ENCODE data around the gene KDM2B. TPM values are rescaled to one million over a fixed set of nuclear protein-coding genes. Genes with fewer than 3 reads are reported as not detected.

KDM2B gene
- total and polyA plus RNA-seq, 2 donors (not counting 1 experiment from before 2014, with no cell fraction given), result 108 to 126 TPM

DNA sequence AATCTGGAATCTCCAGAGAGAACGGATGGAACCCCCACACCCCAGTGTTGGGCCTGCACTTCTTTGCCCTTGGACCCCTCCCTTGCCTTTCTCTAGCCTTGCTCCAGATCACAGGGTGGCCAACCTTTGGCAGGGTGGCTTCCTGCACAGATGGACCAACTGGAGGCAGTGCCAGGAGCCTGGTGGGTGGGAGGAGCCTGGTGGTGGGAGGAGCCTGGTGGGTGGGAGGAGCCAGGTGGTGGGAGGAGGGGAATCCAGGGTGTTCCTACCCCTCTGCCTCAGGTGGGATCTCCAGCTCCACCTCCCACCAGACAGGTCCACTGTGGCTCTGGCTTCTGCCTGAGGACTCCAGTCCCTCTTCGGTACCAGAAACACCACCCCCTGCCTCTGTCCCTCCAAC, 30.5 kb upstream of the KDM2B start:
- Mint-ChIP-seq H3K4me1 (peaks cover 7% of the 10 kb centered on the region), H3K9me3 (ENCODE audit: insufficient read depth) (no peaks in the 10 kb centered on the region), H3K27ac (no peak overlapping the region), H3K27me3 (no peaks in the 10 kb centered on the region), H3K4me3 (no peak overlapping the region)
- no peaks in the 10 kb centered on the region for H4K20me1 ChIP-seq (ENCODE audit: control insufficient read depth, insufficient read depth, low read length, poor library complexity, severe bottlenecking)
- no peaks in the 10 kb centered on the region for H3K36me3 ChIP-seq (replicated peaks in 1 of 2; ENCODE audit: control extremely low read depth in 1 of 2, control insufficient read depth in 1 of 2, extremely low read depth in 1 of 2, insufficient read depth in 2 of 2, low read length in 1 of 2)
- no peak overlapping the region for H3K4me3 ChIP-seq (ENCODE audit: control extremely low read depth in 1 of 5, extremely low read depth in 1 of 5, insufficient read depth in 1 of 5, low read depth in 2 of 5, low read length in 4 of 5)
- H3K4me1 ChIP-seq (ENCODE audit: control insufficient read depth in 2 of 2, insufficient read depth in 2 of 2, low read length in 2 of 2), result peaks cover 0 to 5% of the 10 kb centered on the region in 2 donors
- H3K9me3 ChIP-seq (ENCODE audit: control extremely low read depth in 1 of 3, control insufficient read depth in 2 of 3, insufficient read depth in 1 of 3, low read length in 2 of 3), result peaks cover 0 to 9% (median 0%) of the 10 kb centered on the region in 3 donors
- H2AFZ ChIP-seq (ENCODE audit: insufficient read depth, low read depth, low read length, poor library complexity, severe bottlenecking), result no peak overlapping the region
- no peak overlapping the region for H3K9ac ChIP-seq (ENCODE audit: low read length)
- no peak overlapping the region for H3K4me2 ChIP-seq (replicated peaks; ENCODE audit: low read depth, low read length, poor library complexity, severe bottlenecking)
- 100% methylated on average over 2 of the region's 2 CpGs for WGBS (ENCODE audit: insufficient coverage)
- CTCF ChIA-PET, result no interaction called here
- no peak for DNase-seq
- POLR2A ChIA-PET, result interaction anchor here (0.5 kb wide), 1 partner anchor 1143 kb away, joined by 6 read pairs; no protein-coding TSS in a partner anchor
- H3K27me3 ChIP-seq (replicated peaks in 1 of 4; ENCODE audit: control extremely low read depth in 1 of 4, control insufficient read depth in 3 of 4, insufficient read depth in 4 of 4, low read length in 3 of 4), result no peaks in the 10 kb centered on the region
- H3K79me2 ChIP-seq (ENCODE audit: control insufficient read depth, insufficient read depth, low read length), result no peaks in the 10 kb centered on the region
- ATAC-seq (ENCODE audit: low read depth), result no peak
- no peak for TF ChIP-seq EZH2 (IDR thresholded peaks at IDR 0.05; ENCODE audit: borderline replicate concordance, insufficient read depth, low read depth, low read length, poor library complexity, severe bottlenecking)
- TF ChIP-seq, protein P1, sequence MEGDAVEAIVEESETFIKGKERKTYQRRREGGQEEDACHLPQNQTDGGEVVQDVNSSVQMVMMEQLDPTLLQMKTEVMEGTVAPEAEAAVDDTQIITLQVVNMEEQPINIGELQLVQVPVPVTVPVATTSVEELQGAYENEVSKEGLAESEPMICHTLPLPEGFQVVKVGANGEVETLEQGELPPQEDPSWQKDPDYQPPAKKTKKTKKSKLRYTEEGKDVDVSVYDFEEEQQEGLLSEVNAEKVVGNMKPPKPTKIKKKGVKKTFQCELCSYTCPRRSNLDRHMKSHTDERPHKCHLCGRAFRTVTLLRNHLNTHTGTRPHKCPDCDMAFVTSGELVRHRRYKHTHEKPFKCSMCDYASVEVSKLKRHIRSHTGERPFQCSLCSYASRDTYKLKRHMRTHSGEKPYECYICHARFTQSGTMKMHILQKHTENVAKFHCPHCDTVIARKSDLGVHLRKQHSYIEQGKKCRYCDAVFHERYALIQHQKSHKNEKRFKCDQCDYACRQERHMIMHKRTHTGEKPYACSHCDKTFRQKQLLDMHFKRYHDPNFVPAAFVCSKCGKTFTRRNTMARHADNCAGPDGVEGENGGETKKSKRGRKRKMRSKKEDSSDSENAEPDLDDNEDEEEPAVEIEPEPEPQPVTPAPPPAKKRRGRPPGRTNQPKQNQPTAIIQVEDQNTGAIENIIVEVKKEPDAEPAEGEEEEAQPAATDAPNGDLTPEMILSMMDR (IDR thresholded peaks at IDR 0.05), result no peak
- intact Hi-C loops (cut with micrococcal nuclease), result no loop called here
- H3K27ac ChIP-seq (ENCODE audit: low read length in 2 of 2), result no peak overlapping the region

DNA sequence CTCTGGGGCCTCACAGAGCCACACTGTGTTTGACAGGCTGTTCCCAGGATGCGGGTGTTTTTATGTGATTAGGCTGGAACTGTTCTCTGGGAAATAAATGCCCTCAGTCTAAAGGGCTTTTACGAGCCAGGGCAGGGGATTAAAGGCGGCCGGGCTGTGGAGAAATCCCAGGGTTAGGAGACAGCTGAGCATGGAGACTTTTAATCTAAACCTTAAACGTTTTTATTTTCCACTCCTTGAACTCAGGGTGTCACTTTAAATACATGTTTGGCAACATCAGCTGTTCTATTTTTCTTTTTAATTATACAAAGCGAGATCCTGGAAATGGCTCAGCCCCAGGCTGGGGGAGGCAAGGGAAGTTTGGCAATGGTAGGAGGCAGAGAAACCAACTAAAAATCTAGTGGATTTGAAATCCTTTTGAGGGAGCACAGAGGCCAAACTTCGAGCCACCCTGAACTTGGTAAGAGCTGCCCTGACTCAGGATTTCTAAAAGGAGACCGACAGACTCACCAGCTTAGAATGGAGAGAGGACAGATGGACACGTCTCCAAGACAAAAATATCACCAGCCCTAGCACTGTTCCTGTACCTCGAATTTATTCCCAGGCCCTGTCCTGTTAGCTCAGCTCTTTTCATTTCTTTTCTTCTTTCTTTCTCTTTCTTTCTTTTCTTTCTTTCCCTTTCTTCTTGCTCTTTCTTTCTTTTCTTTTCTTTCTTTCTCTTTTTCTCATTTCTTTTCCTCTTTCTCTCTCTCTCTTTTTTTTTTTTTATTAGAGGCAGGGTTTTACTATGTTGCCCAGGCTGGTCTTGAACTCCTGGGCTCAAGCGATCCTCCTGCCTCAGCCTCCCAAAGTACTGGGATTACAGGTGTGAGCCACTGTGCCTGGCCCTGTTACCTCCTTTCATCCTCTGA, 29.7 kb upstream of the KDM2B start:
- POLR2A ChIA-PET, result no interaction called here
- Mint-ChIP-seq H3K4me3 (no peak overlapping the region), H3K27ac (no peak overlapping the region), H3K9me3 (ENCODE audit: insufficient read depth) (no peaks in the 10 kb centered on the region), H3K4me1 (peaks cover 3% of the 10 kb centered on the region), H3K27me3 (no peaks in the 10 kb centered on the region)
- Histone ChIP-seq H3K9ac (ENCODE audit: low read length) (no peak overlapping the region), H3K9me3 (ENCODE audit: control extremely low read depth in 1 of 3, control insufficient read depth in 2 of 3, insufficient read depth in 1 of 3, low read length in 2 of 3) (peaks cover 0 to 9% (median 0%) of the 10 kb centered on the region in 3 donors), H3K79me2 (ENCODE audit: control insufficient read depth, insufficient read depth, low read length) (no peaks in the 10 kb centered on the region), H3K4me2 (replicated peaks; ENCODE audit: low read depth, low read length, poor library complexity, severe bottlenecking) (no peak overlapping the region), H3K4me3 (ENCODE audit: control extremely low read depth in 1 of 5, extremely low read depth in 1 of 5, insufficient read depth in 1 of 5, low read depth in 2 of 5, low read length in 4 of 5) (no peak overlapping the region), H3K27me3 (replicated peaks in 1 of 4; ENCODE audit: control extremely low read depth in 1 of 4, control insufficient read depth in 3 of 4, insufficient read depth in 4 of 4, low read length in 3 of 4) (no peaks in the 10 kb centered on the region), H2AFZ (ENCODE audit: insufficient read depth, low read depth, low read length, poor library complexity, severe bottlenecking) (no peak overlapping the region), H4K20me1 (ENCODE audit: control insufficient read depth, insufficient read depth, low read length, poor library complexity, severe bottlenecking) (no peaks in the 10 kb centered on the region), H3K27ac (ENCODE audit: low read length in 2 of 2) (no peak overlapping the region), H3K36me3 (replicated peaks in 1 of 2; ENCODE audit: control extremely low read depth in 1 of 2, control insufficient read depth in 1 of 2, extremely low read depth in 1 of 2, insufficient read depth in 2 of 2, low read length in 1 of 2) (no peaks in the 10 kb centered on the region), H3K4me1 (ENCODE audit: control insufficient read depth in 2 of 2, insufficient read depth in 2 of 2, low read length in 2 of 2) (peaks cover 0 to 5% of the 10 kb centered on the region in 2 donors)
- DNase-seq (no peak), ATAC-seq (ENCODE audit: low read depth) (no peak)
- CTCF ChIA-PET, result interaction anchor here (1.0 to 1.6 kb wide), 2 partner anchors 9 to 14 kb away, joined by 3 to 5 read pairs; no protein-coding TSS in a partner anchor
- TF ChIP-seq, protein P1 (IDR thresholded peaks at IDR 0.05), result no peak
- TF ChIP-seq EZH2 (IDR thresholded peaks at IDR 0.05; ENCODE audit: borderline replicate concordance, insufficient read depth, low read depth, low read length, poor library complexity, severe bottlenecking), result no peak
- intact Hi-C loops (cut with micrococcal nuclease), result no loop called here
- 88% methylated on average over 5 of the region's 11 CpGs for WGBS (ENCODE audit: insufficient coverage)
